GM18499 (cell line): ENCODE data around the gene GIT1.

Experiments used
- ATAC-seq: cut with Tn5 transposase; IDR thresholded peaks from one replicate; pipeline ENCODE4 v1.9.1; 2021; ENCODE audit warnings: moderate number of reproducible peaks; ENCODE audit not compliant: insufficient read depth, unreplicated experiment

Gene GIT1

DNA sequence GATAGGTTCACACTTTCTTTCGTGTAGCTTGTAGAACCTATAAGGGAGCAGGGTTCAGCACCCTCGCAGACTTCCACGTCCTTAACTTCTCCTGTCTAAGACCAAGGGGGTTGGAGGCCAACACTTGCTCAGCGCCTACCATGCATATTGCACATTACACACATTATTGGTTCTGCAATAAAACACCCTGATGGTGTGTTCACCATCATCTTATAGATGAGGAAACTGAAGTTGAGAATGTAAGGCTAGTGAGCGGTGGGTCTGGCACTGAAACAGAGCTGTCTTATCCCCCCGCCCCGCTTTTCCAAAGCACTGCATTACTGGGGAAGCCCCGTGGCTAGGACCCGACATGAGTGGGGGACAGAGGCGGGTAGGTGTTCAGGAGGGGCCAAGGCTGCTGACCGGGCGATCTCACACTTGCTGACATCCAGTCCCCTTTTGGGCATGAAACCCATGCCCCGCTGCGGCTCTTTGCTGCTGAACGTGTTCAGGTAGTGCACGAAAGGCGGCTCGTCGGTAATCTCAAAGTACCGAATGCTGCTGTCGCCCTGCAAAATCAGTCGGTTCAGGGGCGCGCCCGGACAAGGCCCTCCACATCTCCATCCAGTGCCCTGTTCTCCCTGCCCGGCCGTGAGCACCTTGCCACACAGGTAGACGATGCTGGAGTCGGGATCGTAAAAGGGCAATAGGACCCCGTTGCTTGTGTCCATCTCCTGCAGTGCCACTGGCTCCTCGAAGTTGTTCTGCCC, 27.0 kb upstream of the GIT1 start:
- ATAC-seq = no peak

DNA sequence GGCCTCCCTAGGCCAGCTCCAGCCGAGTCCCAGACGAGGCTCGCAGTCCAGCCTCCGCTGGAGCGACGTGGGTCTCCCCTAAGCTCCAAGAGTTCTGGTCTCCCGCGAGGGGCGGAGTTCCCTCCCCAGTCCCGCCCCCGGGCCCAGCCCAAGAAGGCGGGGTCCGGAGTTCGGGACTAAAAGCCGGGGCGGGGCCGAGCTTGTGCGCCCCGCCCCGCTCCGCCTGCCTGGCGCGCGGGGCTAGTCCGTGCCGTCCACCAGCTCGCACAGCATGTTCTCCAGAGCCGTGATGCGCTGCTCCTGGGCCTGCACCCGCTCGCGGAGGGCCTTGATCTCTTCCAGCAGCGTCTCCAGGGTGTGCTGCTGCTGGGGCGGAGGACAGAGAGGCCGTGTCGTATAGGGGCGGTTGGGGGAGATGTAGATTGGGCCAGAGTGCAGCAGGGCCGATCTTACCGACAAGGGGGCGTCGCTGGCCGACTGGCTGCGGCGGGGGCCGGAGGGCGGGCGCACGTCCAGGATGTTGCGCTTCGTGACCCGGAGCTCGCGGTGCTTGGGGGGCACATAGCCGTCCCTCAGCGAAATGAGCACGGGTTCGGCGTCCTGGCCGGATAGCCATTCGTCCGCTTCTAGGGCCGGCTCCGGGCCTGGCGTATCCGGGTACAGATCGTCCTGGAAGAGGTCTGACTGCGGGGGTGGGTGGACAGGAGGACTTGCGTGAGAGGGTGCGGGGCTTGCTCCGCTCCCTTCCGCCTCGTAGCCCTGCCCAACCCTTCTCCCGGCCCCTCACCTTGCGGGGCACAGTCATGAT, 26.2 kb upstream of the GIT1 start:
- ATAC-seq = no peak

GRCh38 chr17:29615048-29615385, 25.6 kb upstream of the GIT1 start:
- ATAC-seq = no peak

- no peak for ATAC-seq
These were observed 25.1 kb upstream of the GIT1 start for GRCh38 chr17:29614349-29615047.

DNA sequence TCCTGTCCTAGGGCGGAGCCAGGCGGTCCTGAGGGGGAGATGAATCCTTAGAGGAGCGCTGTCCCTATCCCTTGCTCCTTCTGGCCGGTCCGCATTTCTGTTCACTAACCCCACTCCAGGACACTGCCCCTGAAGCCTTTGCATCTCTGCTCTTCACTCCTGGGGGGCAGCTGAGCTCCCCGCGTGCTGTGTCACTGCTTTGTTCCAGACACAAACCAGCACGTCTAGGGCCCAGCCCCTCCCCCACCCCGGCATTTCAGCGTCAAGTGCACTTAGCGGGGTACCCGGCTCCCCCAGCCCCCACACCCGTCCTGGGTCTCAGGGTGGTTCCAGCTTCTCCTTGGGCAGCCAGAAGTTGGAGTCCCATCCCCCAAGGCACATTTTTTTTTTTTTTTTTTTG, 24.4 kb upstream of the GIT1 start:
- no peak for ATAC-seq

- no peak for ATAC-seq
These were observed 23.9 kb upstream of the GIT1 start for GRCh38 chr17:29613352-29613837.

DNA sequence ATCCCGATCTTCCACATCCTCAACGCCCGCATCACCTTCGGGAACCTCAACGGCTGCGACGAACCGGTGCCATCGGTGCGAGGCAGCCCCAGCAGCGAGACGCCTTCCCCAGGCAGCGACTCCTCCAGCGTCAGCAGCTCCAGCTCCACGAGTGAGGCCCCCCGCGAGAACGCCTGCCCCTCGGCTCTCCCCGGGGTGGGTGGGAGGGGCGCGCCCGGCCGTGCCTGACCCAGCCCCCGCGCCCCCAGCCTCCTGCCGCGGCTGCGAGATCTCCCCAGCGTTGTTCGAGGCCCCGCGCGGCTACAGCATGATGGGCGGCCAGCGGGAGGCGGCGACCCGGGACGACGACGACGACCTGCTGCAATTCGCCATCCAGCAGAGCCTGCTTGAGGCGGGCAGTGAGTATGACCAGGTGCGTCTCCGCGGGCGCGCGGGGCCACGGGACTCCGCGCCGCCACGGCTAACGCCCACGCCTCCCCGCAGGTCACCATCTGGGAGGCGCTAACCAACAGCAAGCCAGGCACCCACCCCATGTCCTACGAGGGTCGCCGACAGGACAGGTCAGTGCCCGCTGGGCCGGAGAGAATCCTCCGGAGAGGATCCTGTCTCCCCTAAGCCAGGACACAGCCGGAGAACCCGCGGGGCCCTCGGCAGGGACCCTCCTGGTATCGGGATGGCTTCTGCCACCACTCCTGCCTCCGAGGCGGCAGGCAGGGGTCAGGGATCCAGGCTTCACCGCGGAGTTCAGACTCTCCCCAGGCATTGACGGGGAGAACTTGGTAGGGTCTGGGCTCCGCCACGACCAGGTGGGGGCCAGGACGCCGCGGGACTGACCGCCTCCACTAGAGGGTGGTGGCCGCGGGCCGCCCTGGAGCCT, 23.2 kb upstream of the GIT1 start:
- ATAC-seq = no peak

DNA sequence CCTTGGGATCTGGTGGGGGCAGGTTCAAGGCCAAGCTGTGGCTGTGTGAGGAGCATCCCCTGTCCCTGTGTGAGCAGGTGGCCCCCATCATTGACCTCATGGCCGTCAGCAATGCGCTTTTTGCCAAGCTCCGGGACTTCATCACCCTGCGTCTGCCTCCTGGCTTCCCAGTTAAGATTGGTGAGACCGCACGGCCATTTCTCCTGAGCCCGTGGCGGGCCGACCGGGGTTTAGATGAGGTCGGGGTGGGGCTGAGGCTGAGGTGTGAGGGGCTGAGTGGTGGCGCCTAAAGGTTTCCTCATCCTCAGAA, 22.6 kb upstream of the GIT1 start:
- ATAC-seq = no peak

DNA sequence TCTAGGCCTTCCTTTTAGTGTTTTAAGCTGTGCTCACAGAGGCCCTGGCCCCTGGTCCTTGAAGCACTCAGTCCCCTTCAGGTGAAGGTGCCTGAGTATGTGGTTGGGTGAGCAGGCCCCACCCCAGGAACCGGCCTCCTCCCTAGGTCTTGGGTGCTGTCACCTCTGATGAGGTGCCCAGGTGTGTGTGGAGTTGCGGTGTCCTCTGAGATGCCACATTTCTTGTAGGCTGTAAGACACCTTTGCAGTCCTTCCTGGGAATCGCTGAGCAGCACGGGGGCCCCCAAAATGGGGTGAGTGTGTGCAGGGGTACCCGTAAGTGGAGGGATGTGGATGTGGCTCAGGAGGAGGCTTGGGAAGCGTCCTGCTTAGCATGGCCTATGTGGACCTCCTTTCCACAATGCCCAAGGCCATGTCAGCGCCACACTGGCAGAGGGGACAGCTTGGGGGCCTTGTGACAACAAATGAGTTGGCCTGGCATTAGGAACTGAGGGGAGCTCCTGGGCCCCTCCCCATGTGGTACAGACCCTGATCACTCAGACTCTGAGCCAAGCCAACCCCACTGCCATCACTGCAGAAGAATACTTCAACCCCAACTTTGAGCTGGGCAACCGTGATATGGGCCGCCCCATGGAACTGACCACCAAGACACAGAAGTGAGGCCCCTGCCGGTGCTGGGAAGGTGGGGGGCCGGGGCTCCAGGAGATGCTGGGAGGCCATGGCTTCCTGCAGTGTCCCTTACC, 22.1 kb upstream of the GIT1 start:
- no peak for ATAC-seq

DNA sequence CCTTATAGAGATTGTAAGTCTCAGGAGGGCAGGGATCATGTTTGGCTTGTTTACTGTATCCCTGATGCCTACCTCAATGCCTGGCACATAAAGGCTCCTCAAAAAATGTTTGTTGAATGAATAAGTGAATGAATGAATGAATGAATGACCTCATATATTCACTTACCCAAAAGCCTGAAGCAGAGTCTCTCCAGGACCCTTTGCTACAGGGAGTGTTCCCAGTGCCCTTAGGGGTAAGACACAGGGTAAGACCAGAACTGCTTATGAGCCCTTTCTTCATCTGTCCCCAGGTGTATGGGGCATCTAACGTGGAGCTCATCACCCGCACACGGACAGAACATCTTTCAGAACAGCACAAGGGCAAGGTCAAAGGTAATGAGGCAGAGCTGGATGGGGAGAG, 20.9 kb upstream of the GIT1 start:
- no peak for ATAC-seq

GRCh38 chr17:29608986-29609385, 19.5 kb upstream of the GIT1 start:
- no peak for ATAC-seq

GRCh38 chr17:29607557-29608195, 18.2 kb upstream of the GIT1 start:
- ATAC-seq = no peak

DNA sequence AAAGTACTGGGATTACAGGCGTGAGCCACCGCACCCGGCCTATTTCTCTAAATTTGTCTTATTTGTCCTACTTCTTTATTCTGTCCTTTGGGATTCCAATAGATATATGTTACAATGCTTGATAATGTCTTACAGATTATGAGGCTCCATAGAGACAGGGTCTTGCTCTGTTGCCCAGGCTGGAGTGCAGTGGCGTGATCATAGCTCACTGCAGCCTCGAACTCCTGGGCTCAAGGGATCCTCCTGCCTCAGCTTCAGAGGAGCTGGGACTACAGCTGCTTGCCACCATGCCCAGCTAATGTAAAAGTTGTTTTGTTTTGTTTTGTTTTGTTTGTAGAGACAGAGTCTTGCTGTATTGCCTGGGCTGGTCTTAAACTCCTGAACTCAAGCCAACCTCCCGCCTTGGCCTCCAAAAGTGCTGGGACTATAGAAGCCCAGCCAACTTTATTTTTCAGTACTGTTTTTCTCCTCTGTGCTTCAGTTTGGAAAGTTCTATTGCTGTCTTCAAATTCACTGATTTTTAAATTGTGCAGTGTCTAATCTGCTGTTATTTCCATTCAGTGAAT, 13.7 kb upstream of the GIT1 start:
- no peak for ATAC-seq

GRCh38 chr17:29597361-29598172, 8.1 kb upstream of the GIT1 start:
- no peak for ATAC-seq

GRCh38 chr17:29596811-29597210, 7.4 kb upstream of the GIT1 start:
- no peak for ATAC-seq

- ATAC-seq = no peak
These were observed 6.7 kb upstream of the GIT1 start for GRCh38 chr17:29595943-29596774.
